SK-N-SH (cell line): ENCODE data around the gene MAST4. TPM values are rescaled to one million over a fixed set of nuclear protein-coding genes. Genes with fewer than 3 reads are reported as not detected.

Experiments
- CTCF ChIA-PET: fragments of 300-600, 350-600 bp; formaldehyde crosslinking; extraction: SDS; loops from one replicate; lab custom pipeline; 2021; lab: Yijun Ruan, JAX
- POLR2A ChIA-PET: fragments of 350-600 bp; sonication (Branson Sonifier 250); formaldehyde crosslinking; extraction: SDS; loops from one replicate; lab custom pipeline; 2020; ENCODE audit warnings: antibody characterized with exemption, inconsistent platforms; lab: Yijun Ruan, JAX
- DNase-seq: peaks from one replicate; pipeline ENCODE4 v3.0.0; 2012
- H2AFZ ChIP-seq: fragments of 200-600 bp; sonication (generic); 2 replicates; pipeline ENCODE4 v1.8.1; 2016; ENCODE audit warnings: antibody characterized with exemption, mild to moderate bottlenecking, low read depth
- H3F3A ChIP-seq: fragments of 200-600 bp; sonication (generic); replicated peaks from 2 replicates; pipeline ENCODE3; 2016; ENCODE audit warnings: antibody characterized with exemption, mild to moderate bottlenecking; ENCODE audit not compliant: insufficient read depth
- H3K27ac ChIP-seq, 2 experiments: fragments of 200-500 bp in 1 of 2; fragments of 200-600 bp in 1 of 2; sonication (Bioruptor generic) in 1 of 2; sonication (generic), shearing (Covaris generic) in 1 of 2; 2 replicates each; pipeline versions ENCODE4 v1.5.1 to v1.6.1; 2014 to 2016; ENCODE audit warnings: low read depth in 2 of 2, inconsistent platforms in 1 of 2, low read length in 1 of 2, mild to moderate bottlenecking in 1 of 2, mixed read lengths in 1 of 2
- H3K27me3 ChIP-seq: fragments of 200-600 bp; sonication (generic), shearing (Covaris generic); 2 replicates; pipeline ENCODE4 v1.6.1; 2016; ENCODE audit warnings: mixed run types; ENCODE audit not compliant: insufficient read depth
- H3K36me3 ChIP-seq, 2 experiments: fragments of 200-500 bp in 1 of 2; fragments of 200-600 bp in 1 of 2; sonication (Bioruptor generic) in 1 of 2; sonication (generic) in 1 of 2; replicated peaks in 1 of 2; 2 replicates each; pipeline versions ENCODE3 to v1.5.1; 2014 to 2016; ENCODE audit warnings: low read length in 1 of 2, mild to moderate bottlenecking in 1 of 2; ENCODE audit not compliant: insufficient read depth in 2 of 2, control insufficient read depth in 1 of 2
- H3K4me1 ChIP-seq, 2 experiments: fragments of 200-500 bp in 1 of 2; fragments of 200-600 bp in 1 of 2; sonication (Bioruptor generic) in 1 of 2; sonication (generic), shearing (Covaris generic) in 1 of 2; 2 replicates each; pipeline versions ENCODE4 v1.5.1 to v1.6.1; 2014 to 2016; ENCODE audit warnings: low read depth in 1 of 2, low read length in 1 of 2, mixed run types in 1 of 2; ENCODE audit not compliant: insufficient read depth in 2 of 2, control insufficient read depth in 1 of 2
- H3K4me2 ChIP-seq: fragments of 200-600 bp; sonication (generic), shearing (Covaris generic); 2 replicates; pipeline ENCODE4 v1.6.1; 2017; ENCODE audit warnings: mixed run types
- H3K4me3 ChIP-seq, 2 experiments: fragments of 200-500 bp in 1 of 2; fragments of 200-600 bp in 1 of 2; sonication (Bioruptor generic) in 1 of 2; sonication (generic), shearing (Covaris generic) in 1 of 2; 2 replicates each; pipeline versions ENCODE4 v1.5.1 to v1.8.1; 2014 to 2016; ENCODE audit warnings: low read depth in 2 of 2, inconsistent platforms in 1 of 2, low read length in 1 of 2, mild to moderate bottlenecking in 1 of 2, mixed read lengths in 1 of 2, moderate library complexity in 1 of 2
- H3K79me2 ChIP-seq: fragments of 200-600 bp; sonication (generic); 2 replicates; pipeline ENCODE4 v1.8.1; 2017; ENCODE audit warnings: mild to moderate bottlenecking; ENCODE audit not compliant: insufficient read depth
- H3K9ac ChIP-seq: fragments of 200-600 bp; sonication (generic); 2 replicates; pipeline ENCODE4 v1.6.1; 2017; ENCODE audit warnings: mixed run types
- H3K9me2 ChIP-seq: fragments of 200-600 bp; sonication (generic); 2 replicates; pipeline ENCODE4 v1.6.1; 2017; ENCODE audit warnings: mixed run types
- H3K9me3 ChIP-seq: fragments of 200-600 bp; sonication (generic); 2 replicates; pipeline ENCODE4 v1.6.1; 2017; ENCODE audit warnings: mixed run types, mild to moderate bottlenecking, moderate library complexity
- H4K20me1 ChIP-seq: fragments of 200-600 bp; sonication (generic); 2 replicates; pipeline ENCODE4 v1.6.1; 2017; ENCODE audit warnings: mild to moderate bottlenecking, mixed run types; ENCODE audit not compliant: insufficient read depth
- CHD2 ChIP-seq: fragments of 150-350 bp; IDR thresholded peaks from 2 replicates; pipeline ENCODE4 v1.6.1; 2018; ENCODE audit warnings: low read length; ENCODE audit not compliant: partially characterized antibody
- FOSL2 ChIP-seq: IDR thresholded peaks from 2 replicates; pipeline ENCODE4 v1.4.0; 2012; ENCODE audit warnings: low read depth, mild to moderate bottlenecking, moderate library complexity, borderline replicate concordance
- FOXJ3 ChIP-seq: sonication (generic); formaldehyde crosslinking; IDR thresholded peaks from 2 replicates; pipeline ENCODE4 v1.5.1; 2020; ENCODE audit warnings: mild to moderate bottlenecking, missing genetic modification reagents
- FOXM1 ChIP-seq: IDR thresholded peaks from 2 replicates; pipeline ENCODE4 v1.4.0; 2012; ENCODE audit warnings: low read depth, mild to moderate bottlenecking
- GABPA ChIP-seq: IDR thresholded peaks from 2 replicates; pipeline ENCODE4 v1.4.0; 2012; ENCODE audit warnings: low read depth, mild to moderate bottlenecking
- IRF3 ChIP-seq: fragments of 150-350 bp; IDR thresholded peaks from 2 replicates; pipeline ENCODE4 v1.6.1; 2016; ENCODE audit warnings: mild to moderate bottlenecking, low read depth, low read length
- MAX ChIP-seq: IDR thresholded peaks from 2 replicates; pipeline ENCODE4 v1.4.0; 2012; ENCODE audit warnings: low read depth
- MEF2A ChIP-seq: IDR thresholded peaks from 2 replicates; pipeline ENCODE4 v1.4.0; 2012; ENCODE audit warnings: low read depth, borderline replicate concordance
- MXI1 ChIP-seq: IDR thresholded peaks from 2 replicates; pipeline ENCODE4 v1.6.1; 2012; ENCODE audit warnings: mild to moderate bottlenecking, low read depth, low read length, improper control_type of control experiment
- NFIC ChIP-seq: IDR thresholded peaks from 2 replicates; pipeline ENCODE4 v1.4.0; 2012; ENCODE audit warnings: borderline replicate concordance
- PBX3 ChIP-seq: IDR thresholded peaks from 2 replicates; pipeline ENCODE4; 2012
- POLR2AphosphoS5 ChIP-seq: IDR thresholded peaks from 2 replicates; pipeline ENCODE4 v1.6.1; 2012; ENCODE audit warnings: low read depth, low read length
- RAD21 ChIP-seq: IDR thresholded peaks from 2 replicates; pipeline ENCODE4 v1.6.1; 2012; ENCODE audit warnings: mild to moderate bottlenecking, low read length
- RCOR1 ChIP-seq: fragments of 150-350 bp; IDR thresholded peaks from 2 replicates; pipeline ENCODE4 v1.6.1; 2017; ENCODE audit warnings: antibody characterized with exemption, low read length
- SIN3A ChIP-seq: IDR thresholded peaks from 2 replicates; pipeline ENCODE4 v1.6.1; 2012; ENCODE audit warnings: low read depth, mild to moderate bottlenecking, low read length, moderate library complexity, borderline replicate concordance
- SMC3 ChIP-seq: IDR thresholded peaks from 2 replicates; pipeline ENCODE4 v1.6.1; 2012; ENCODE audit warnings: low read depth, low read length, improper control_type of control experiment
- TAF1 ChIP-seq: IDR thresholded peaks from 2 replicates; pipeline ENCODE4 v1.6.1; 2012; ENCODE audit warnings: low read depth, mild to moderate bottlenecking, low read length, moderate library complexity, borderline replicate concordance
- USF1 ChIP-seq: IDR thresholded peaks from 2 replicates; pipeline ENCODE4 v1.4.0; 2012; ENCODE audit warnings: low read depth, borderline replicate concordance
- ZBTB33 ChIP-seq: IDR thresholded peaks from 2 replicates; pipeline ENCODE4 v1.4.0; 2012; ENCODE audit warnings: low read depth, borderline replicate concordance
- WGBS: methylation state at CpG from one replicate; pipeline ENCODE4 v1.1.6; 2017; ENCODE audit warnings: low lambda C conversion rate; 5-methylcytosine and 5-hydroxymethylcytosine counted together
- polyA plus RNA-seq, 3 experiments: library from polyadenylated mRNA; depleted of rRNA; stranded (reverse); fragments of >200 nt; gene quantifications; 2 replicates each; pipeline ENCODE4 v1.2.3, GENCODE V29; 2012

Gene MAST4
- polyA plus RNA-seq, 1 of the 3 experiments (the other 2 are of a cell fraction): 2.2 TPM

GRCh38 chr5:66779528-66779927, 183.3 kb downstream of the MAST4 start (continued):
- TF ChIP-seq FOSL2 (no peak), TAF1 (no peak), GABPA (no peak), RAD21 (no peak), MXI1 (no peak), FOXM1 (no peak), USF1 (no peak), ZBTB33 (no peak)
- TF ChIP-seq, all 33 proteins: peak for 0

- no peak for DNase-seq
- CTCF ChIA-PET: interaction anchor here (1.6 kb wide), 2 partner anchors 26 to 421 kb away, joined by 4 to 7 read pairs; no protein-coding TSS in a partner anchor
Observed at GRCh38 chr5:66788556-66788955, 192.4 kb downstream of the MAST4 start.

GRCh38 chr5:66789434-66789833, 193.2 kb downstream of the MAST4 start:
- no peak for DNase-seq
- no peaks in the 10 kb centered on the region for H3K27me3 ChIP-seq
- no peaks in the 10 kb centered on the region for H3K36me3 ChIP-seq
- no peak overlapping the region for H3K4me2 ChIP-seq
- no peaks in the 10 kb centered on the region for H4K20me1 ChIP-seq
- no peaks in the 10 kb centered on the region for H3K4me1 ChIP-seq
- no peaks in the 10 kb centered on the region for H3F3A ChIP-seq
- H3K9me3 ChIP-seq: no peaks in the 10 kb centered on the region
- ChIA-PET CTCF (no interaction called here), POLR2A (no interaction called here)
- H3K4me3 ChIP-seq: no peak overlapping the region
- no peaks in the 10 kb centered on the region for H3K9me2 ChIP-seq
- H3K27ac ChIP-seq: no peak overlapping the region
- no peak overlapping the region for H2AFZ ChIP-seq
- no peak overlapping the region for H3K9ac ChIP-seq
- TF ChIP-seq IRF3: no peak
- no peak for TF ChIP-seq PBX3
- no peak for TF ChIP-seq GABPA
- TF ChIP-seq RCOR1: no peak
- no peak for TF ChIP-seq NFIC
- TF ChIP-seq FOXJ3 (CRISPR knock-in tag): no peak
- TF ChIP-seq FOXM1: no peak
- TF ChIP-seq RAD21: no peak
- no peak for TF ChIP-seq SIN3A
- no peak for TF ChIP-seq ZBTB33
- WGBS: 75% methylated on average over 3 of the region's 3 CpGs
- H3K79me2 ChIP-seq: no peaks in the 10 kb centered on the region

More at GRCh38 chr5:66788556-66788955, 192.4 kb downstream of the MAST4 start:
- Histone ChIP-seq H3K27me3 (no peaks in the 10 kb centered on the region), H3K4me3 (no peak overlapping the region), H3K4me1 (no peaks in the 10 kb centered on the region), H3F3A (no peaks in the 10 kb centered on the region), H3K27ac (no peak overlapping the region), H3K79me2 (no peaks in the 10 kb centered on the region), H3K4me2 (no peak overlapping the region), H3K9me2 (no peaks in the 10 kb centered on the region), H3K9me3 (no peaks in the 10 kb centered on the region), H3K36me3 (no peaks in the 10 kb centered on the region), H4K20me1 (no peaks in the 10 kb centered on the region), H2AFZ (no peak overlapping the region), H3K9ac (no peak overlapping the region)
- WGBS: 84% methylated on average over 14 of the region's 17 CpGs
- TF ChIP-seq SMC3: no peak
- TF ChIP-seq RCOR1: no peak
- no peak for TF ChIP-seq POLR2AphosphoS5
- no peak for TF ChIP-seq MEF2A
- no peak for TF ChIP-seq RAD21
- TF ChIP-seq TAF1: no peak
- no peak for TF ChIP-seq CHD2
- no peak for TF ChIP-seq MAX
- POLR2A ChIA-PET: no interaction called here
